Colonic mucosa (tissue), 4 donors: Measurements from ENCODE around the gene NAGPA. TPM values are rescaled to one million over a fixed set of nuclear protein-coding genes. Genes with fewer than 3 reads are reported as not detected.

Experiments used
- DNase-seq: peaks from one replicate; pipeline ENCODE4 v3.0.0-alpha.2; 2020
- H3K27ac ChIP-seq: fragments of 200-600 bp; one replicate; pipeline ENCODE4 v1.8.0; 2021
- H3K27me3 ChIP-seq: fragments of 200-600 bp; one replicate; pipeline ENCODE4 v1.8.0; 2021
- H3K36me3 ChIP-seq: fragments of 200-600 bp; one replicate; pipeline ENCODE4 v1.8.0; 2021
- H3K4me1 ChIP-seq: fragments of 200-600 bp; one replicate; pipeline ENCODE4 v1.8.0; 2021; ENCODE audit warnings: mild to moderate bottlenecking
- H3K4me3 ChIP-seq: fragments of 200-600 bp; one replicate; pipeline ENCODE4 v1.8.0; 2021
- H3K9ac ChIP-seq, 2 donors: one replicate each; pipeline ENCODE4 v1.7.0; 2013; ENCODE audit warnings: control low read depth in 2 of 2, low read depth in 2 of 2, low read length in 2 of 2
- H3K9me3 ChIP-seq: fragments of 200-600 bp; one replicate; pipeline ENCODE4 v1.8.0; 2021
- CTCF ChIP-seq: fragments of 200-600 bp; IDR thresholded peaks from one replicate; pipeline ENCODE4 v1.8.0; 2022; ENCODE audit warnings: antibody characterized with exemption, mild to moderate bottlenecking
- intact Hi-C: fragments of 100-400 bp; cut with DNase I; formaldehyde crosslinking; loops from one replicate; pipeline ENCODE4 v1.14.1; 2022
- total RNA-seq, 2 donors: library from RNA; stranded (reverse); fragmentation: NEBNext Ultra II Directional in 1 of 2; extraction: Animal tissue kit (Norgen Biotek cat#: 25700) in 1 of 2; gene quantifications; one replicate each; pipeline ENCODE4 v1.2.1, GENCODE V29; 2021
- donor health status: healthy.
- donor health status: DM: no; HTN: no; CAD: no.
- donor health status: DM: no; HTN: no; CAD: no.

Gene NAGPA
- total RNA-seq, 2 donors from 2014 or later, result 18.6 to 20.6 TPM

GRCh38 chr16:4976611-4977145, 57.1 kb downstream of the NAGPA start:
- peak overlapping the region in 1 of 2 donors; percentile 2 for H3K9ac ChIP-seq
- H3K27ac ChIP-seq, result no peak overlapping the region
- no peak for TF ChIP-seq CTCF
- no peak overlapping the region for H3K4me3 ChIP-seq
- DNase-seq, result peak; percentile 50
- H3K36me3 ChIP-seq, result no peaks in the 10 kb centered on the region
- no peaks in the 10 kb centered on the region for H3K4me1 ChIP-seq
- intact Hi-C loops, result no loop called here
- no peaks in the 10 kb centered on the region for H3K27me3 ChIP-seq
- H3K9me3 ChIP-seq, result no peaks in the 10 kb centered on the region

GRCh38 chr16:4976079-4976478, 57.7 kb downstream of the NAGPA start:
- H3K27me3 ChIP-seq, result no peaks in the 10 kb centered on the region
- DNase-seq, result no peak
- H3K4me1 ChIP-seq, result no peaks in the 10 kb centered on the region
- no peak overlapping the region for H3K4me3 ChIP-seq
- intact Hi-C loops, result no loop called here
- no peaks in the 10 kb centered on the region for H3K36me3 ChIP-seq
- TF ChIP-seq CTCF, result no peak
- no peak overlapping the region for H3K9ac ChIP-seq
- H3K9me3 ChIP-seq, result no peaks in the 10 kb centered on the region
- H3K27ac ChIP-seq, result no peak overlapping the region

Other genes starting within 250 kb of the NAGPA start
- gene SEPTIN12, start 245.6 kb downstream of the NAGPA start, total RNA-seq, result not detected
- 100 to 1,000 TPM; 361 to 457 TPM for gene SMIM22, start 238.6 kb downstream of the NAGPA start, total RNA-seq
- 10 to 100 TPM; 18.1 to 23.9 TPM for gene ROGDI, start 231.3 kb downstream of the NAGPA start, total RNA-seq
- 100 to 1,000 TPM; 112 to 134 TPM for gene GLYR1, start 186.6 kb downstream of the NAGPA start, total RNA-seq
- gene UBN1, start 186.5 kb downstream of the NAGPA start, total RNA-seq, result 10 to 100 TPM; 34.7 to 41.7 TPM
- 10 to 100 TPM; 11.5 to 14.1 TPM for gene PPL, start 96.8 kb downstream of the NAGPA start, total RNA-seq
- 1 to 10 TPM in 1 of 2 donors, under 1 TPM in 1; 0.59 to 1.8 TPM for gene SEC14L5, start 75.6 kb downstream of the NAGPA start, total RNA-seq
- 1 to 10 TPM; 1.6 to 3.6 TPM for gene C16orf89, start 32.0 kb upstream of the NAGPA start, total RNA-seq
- 10 to 100 TPM; 27.7 to 51.3 TPM for gene ALG1, start 37.9 kb upstream of the NAGPA start, total RNA-seq
- 10 to 100 TPM in 1 of 2 donors, 1 to 10 TPM in 1; 7.4 to 16.2 TPM for gene EEF2KMT, start 63.9 kb upstream of the NAGPA start, total RNA-seq